Measurements from ENCODE around the gene SPAG16. TPM values are rescaled to one million over a fixed set of nuclear protein-coding genes. Genes with fewer than 3 reads are reported as not detected.

SPAG16 gene
- total RNA-seq, 1 experiment from 2014 or later = 16.0 TPM

GRCh38 chr2:214192711-214193110 is 908.4 kb downstream of the SPAG16 start (continued):
- TF ChIP-seq ZNF532 (CRISPR knock-in tag; IDR thresholded peaks at IDR 0.05; ENCODE audit: borderline replicate concordance) (no peak), ZNF396 (CRISPR knock-in tag; IDR thresholded peaks at IDR 0.05; ENCODE audit: borderline replicate concordance) (no peak), FOXP4 (CRISPR knock-in tag; IDR thresholded peaks at IDR 0.05) (no peak)

GRCh38 chr2:214193943-214194342 is 909.7 kb downstream of the SPAG16 start:
- H3K4me1 Mint-ChIP-seq = peaks cover 13% of the 10 kb centered on the region
- no peak overlapping the region for H3K27ac Mint-ChIP-seq
- H3K9me3 Mint-ChIP-seq = no peaks in the 10 kb centered on the region
- no peak for ATAC-seq
- H3K4me3 Mint-ChIP-seq = no peak overlapping the region
- TF ChIP-seq ZNF263 (CRISPR knock-in tag; IDR thresholded peaks at IDR 0.05; ENCODE audit: low read depth) = no peak
- TF ChIP-seq ZNF281 (CRISPR knock-in tag; IDR thresholded peaks at IDR 0.05) = no peak
- no peak for TF ChIP-seq ZNF425 (CRISPR knock-in tag; conservative IDR thresholded peaks at IDR 0.05)
- TF ChIP-seq JAZF1 (CRISPR knock-in tag; IDR thresholded peaks at IDR 0.05) = no peak
- no peak for TF ChIP-seq ERG (CRISPR knock-in tag; IDR thresholded peaks at IDR 0.05)
- TF ChIP-seq GTF2I (CRISPR knock-in tag; conservative IDR thresholded peaks at IDR 0.05) = no peak
- no peak for TF ChIP-seq MLX (CRISPR knock-in tag; IDR thresholded peaks at IDR 0.05)
- no peak for TF ChIP-seq ZNF219 (CRISPR knock-in tag; IDR thresholded peaks at IDR 0.05; ENCODE audit: borderline replicate concordance)
- TF ChIP-seq AR (CRISPR knock-in tag; IDR thresholded peaks at IDR 0.05) = no peak
- no peak for TF ChIP-seq GRHL2 (CRISPR knock-in tag; IDR thresholded peaks at IDR 0.05; ENCODE audit: insufficient replicate concordance, severe bottlenecking)
- no peaks in the 10 kb centered on the region for H3K36me3 Mint-ChIP-seq
- ChIA-PET CTCF (no interaction called here), POLR2A (no interaction called here)
- H3K27me3 Mint-ChIP-seq (ENCODE audit: low read depth) = no peaks in the 10 kb centered on the region; the same call in 1 of the 2 replicates
- DNase-seq (ENCODE audit: low spot score) = no peak
